Activated CD8-positive, alpha-beta memory T cell treated with anti-CD3 and anti-CD28 coated beads, Interleukin-2, amount 50 U/mL, for 4 hours (primary cell): Measurements from ENCODE around the gene PAAF1.

Experiments used
- DNase-seq: peaks from one replicate; pipeline ENCODE4 v3.0.0-alpha.2; 2020

The PAAF1 gene

GRCh38 chr11:73974604-73975478 is 98.0 kb downstream of the PAAF1 start:
- DNase-seq, result no peak

GRCh38 chr11:73975479-73975757 is 98.6 kb downstream of the PAAF1 start:
- DNase-seq, result no peak

- no peak for DNase-seq
Observed at GRCh38 chr11:73976451-73977151, 99.8 kb downstream of the PAAF1 start.

GRCh38 chr11:73977856-73978519 is 101.2 kb downstream of the PAAF1 start:
- no peak for DNase-seq

- no peak for DNase-seq
Observed at GRCh38 chr11:73978576-73979086, 101.8 kb downstream of the PAAF1 start.

- DNase-seq, result peak; percentile 70
Observed at GRCh38 chr11:73980001-73980961, 103.5 kb downstream of the PAAF1 start.
